Upper lobe of right lung (tissue), 1 donor: ENCODE results near the gene TMOD3. TPM values are rescaled to one million over a fixed set of nuclear protein-coding genes. Genes with fewer than 3 reads are reported as not detected.

Source experiments
- ATAC-seq: fragments of 200-7000 bp; cut with Tn5 transposase; one replicate; pipeline ENCODE4 v1.9.1; 2020; ENCODE audit warnings: mild to moderate bottlenecking, moderate library complexity
- DNase-seq: peaks from one replicate; pipeline ENCODE4 v3.0.0-alpha.2; 2020
- H3K27ac ChIP-seq: fragments of 200-600 bp; one replicate; pipeline ENCODE4 v1.8.0; 2022
- H3K27me3 ChIP-seq: fragments of 200-600 bp; one replicate; pipeline ENCODE4 v1.8.0; 2022; ENCODE audit warnings: mild to moderate bottlenecking
- H3K36me3 ChIP-seq: fragments of 200-600 bp; one replicate; pipeline ENCODE4 v1.8.0; 2022
- H3K4me1 ChIP-seq: fragments of 200-600 bp; one replicate; pipeline ENCODE4 v1.8.0; 2022
- H3K4me3 ChIP-seq: fragments of 200-600 bp; one replicate; pipeline ENCODE4 v1.8.0; 2022; ENCODE audit warnings: mild to moderate bottlenecking
- H3K9me3 ChIP-seq: fragments of 200-600 bp; one replicate; pipeline ENCODE4 v1.8.0; 2022
- CTCF ChIP-seq: fragments of 200-600 bp; IDR thresholded peaks from one replicate; pipeline ENCODE4 v1.8.0; 2022; ENCODE audit warnings: antibody characterized with exemption
- intact Hi-C: fragments of 100-400 bp; cut with DNase I; formaldehyde crosslinking; loops from one replicate; pipeline ENCODE4 v1.11.0; 2022
- total RNA-seq: library from RNA; stranded (reverse); fragmentation: NEBNext Ultra II Directional; extraction: Animal tissue kit (Norgen Biotek cat#: 25700); gene quantifications from one replicate; pipeline ENCODE4 v1.2.1, GENCODE V29; 2021
- donor health status: DM: no; HTN: yes; CAD: no; lungs with severe emphysema.

Gene TMOD3
- total RNA-seq, 1 donor from 2014 or later: 78.4 TPM

GRCh38 chr15:51802593-51802992 is 26.9 kb upstream of the TMOD3 start:
- ATAC-seq (no peak), DNase-seq (no peak)
- Histone ChIP-seq H3K27me3 (no peaks in the 10 kb centered on the region), H3K4me3 (no peak overlapping the region), H3K4me1 (no peaks in the 10 kb centered on the region), H3K9me3 (no peaks in the 10 kb centered on the region), H3K27ac (no peak overlapping the region), H3K36me3 (peaks cover 10% of the 10 kb centered on the region)
- no peak for TF ChIP-seq CTCF
- intact Hi-C loops: no loop called here

- intact Hi-C loops: no loop called here
- H3K9me3 ChIP-seq: no peaks in the 10 kb centered on the region
- no peak for TF ChIP-seq CTCF
- H3K36me3 ChIP-seq: peaks cover 15% of the 10 kb centered on the region
- ATAC-seq (no peak), DNase-seq (no peak)
- H3K27ac ChIP-seq: no peak overlapping the region
- H3K27me3 ChIP-seq: no peaks in the 10 kb centered on the region
- H3K4me1 ChIP-seq: no peaks in the 10 kb centered on the region
- no peak overlapping the region for H3K4me3 ChIP-seq
Observed at GRCh38 chr15:51803965-51804364, 25.5 kb upstream of the TMOD3 start.

GRCh38 chr15:51806123-51806522 is 23.3 kb upstream of the TMOD3 start:
- H3K36me3 ChIP-seq: peaks cover 6% of the 10 kb centered on the region
- no peaks in the 10 kb centered on the region for H3K9me3 ChIP-seq
- H3K27ac ChIP-seq: no peak overlapping the region
- no peak for TF ChIP-seq CTCF
- intact Hi-C loops: no loop called here
- no peak overlapping the region for H3K4me3 ChIP-seq
- H3K4me1 ChIP-seq: no peaks in the 10 kb centered on the region
- no peak for ATAC-seq
- DNase-seq: no peak
- H3K27me3 ChIP-seq: no peaks in the 10 kb centered on the region

- no peaks in the 10 kb centered on the region for H3K9me3 ChIP-seq
- intact Hi-C loops: no loop called here
- no peak for ATAC-seq
- no peaks in the 10 kb centered on the region for H3K4me1 ChIP-seq
- no peak for TF ChIP-seq CTCF
- no peaks in the 10 kb centered on the region for H3K27me3 ChIP-seq
- no peak overlapping the region for H3K27ac ChIP-seq
- peaks cover 6% of the 10 kb centered on the region for H3K36me3 ChIP-seq
- no peak overlapping the region for H3K4me3 ChIP-seq
- DNase-seq: no peak
Observed at GRCh38 chr15:51809457-51809856, 20.0 kb upstream of the TMOD3 start.

- Histone ChIP-seq H3K9me3 (no peaks in the 10 kb centered on the region), H3K36me3 (peaks cover 6% of the 10 kb centered on the region), H3K27ac (no peak overlapping the region), H3K4me1 (peaks cover 7% of the 10 kb centered on the region), H3K27me3 (no peaks in the 10 kb centered on the region), H3K4me3 (no peak overlapping the region)
- DNase-seq (no peak), ATAC-seq (no peak)
- no peak for TF ChIP-seq CTCF
- intact Hi-C loops: no loop called here
Observed at GRCh38 chr15:51812598-51812997, 16.9 kb upstream of the TMOD3 start.

- Histone ChIP-seq H3K9me3 (no peaks in the 10 kb centered on the region), H3K27me3 (no peaks in the 10 kb centered on the region), H3K4me1 (peaks cover 7% of the 10 kb centered on the region), H3K36me3 (no peaks in the 10 kb centered on the region), H3K27ac (no peak overlapping the region), H3K4me3 (no peak overlapping the region)
- no peak for DNase-seq
- TF ChIP-seq CTCF: no peak
- no peak for ATAC-seq
- intact Hi-C loops: no loop called here
Observed at GRCh38 chr15:51814606-51815005, 14.8 kb upstream of the TMOD3 start.
